ENCODE data around the gene CCDC201.

CCDC201 gene

GRCh38 chr7:45898222-45898621 is 25.3 kb upstream of the CCDC201 start:
- Histone ChIP-seq H3K27me3 (ENCODE audit: control insufficient read depth, low read length) (peaks cover 24% of the 10 kb centered on the region; the same call in 1 of the 2 replicates), H3K79me2 (ENCODE audit: control insufficient read depth, low read length) (no peaks in the 10 kb centered on the region)

GRCh38 chr7:45897042-45897690 is 24.3 kb upstream of the CCDC201 start:
- Histone ChIP-seq H3K4me2 (ENCODE audit: low read length) (no peak overlapping the region), H3K4me3 (ENCODE audit: low read length) (no peak overlapping the region), H3K9me3 (ENCODE audit: control insufficient read depth, insufficient read depth, low read length) (no peaks in the 10 kb centered on the region), H3K27me3 (ENCODE audit: control insufficient read depth, low read length) (peaks cover 30% of the 10 kb centered on the region; the same call in 1 of the 2 replicates), H3K79me2 (ENCODE audit: control insufficient read depth, low read length) (no peaks in the 10 kb centered on the region), H3K27ac (ENCODE audit: low read depth, low read length) (no peak overlapping the region), H4K20me1 (ENCODE audit: control insufficient read depth, insufficient read depth, low read depth, low read length) (no peaks in the 10 kb centered on the region), H3F3A (ENCODE audit: control insufficient read depth, insufficient read depth) (no peaks in the 10 kb centered on the region), H3K36me3 (ENCODE audit: control insufficient read depth, low read length) (no peaks in the 10 kb centered on the region), H3K4me1 (ENCODE audit: control insufficient read depth, low read length) (no peaks in the 10 kb centered on the region), H3K9me2 (replicated peaks; ENCODE audit: control insufficient read depth, low read length) (no peaks in the 10 kb centered on the region)
- no peak for TF ChIP-seq EZH2phosphoT487 (IDR thresholded peaks at IDR 0.05; ENCODE audit: borderline replicate concordance, low read length)
- no peak for TF ChIP-seq CTCF (IDR thresholded peaks at IDR 0.05; ENCODE audit: low read depth, low read length, poor library complexity, severe bottlenecking)

More at GRCh38 chr7:45898222-45898621, 25.3 kb upstream of the CCDC201 start:
- Histone ChIP-seq H3K9me3 (ENCODE audit: control insufficient read depth, insufficient read depth, low read length) (no peaks in the 10 kb centered on the region), H3K9me2 (replicated peaks; ENCODE audit: control insufficient read depth, low read length) (no peaks in the 10 kb centered on the region), H4K20me1 (ENCODE audit: control insufficient read depth, insufficient read depth, low read depth, low read length) (no peaks in the 10 kb centered on the region), H3K4me3 (ENCODE audit: low read length) (no peak overlapping the region), H3F3A (ENCODE audit: control insufficient read depth, insufficient read depth) (no peaks in the 10 kb centered on the region), H3K36me3 (ENCODE audit: control insufficient read depth, low read length) (no peaks in the 10 kb centered on the region), H3K27ac (ENCODE audit: low read depth, low read length) (no peak overlapping the region), H3K4me2 (ENCODE audit: low read length) (no peak overlapping the region), H3K4me1 (ENCODE audit: control insufficient read depth, low read length) (no peaks in the 10 kb centered on the region)
- no peak for TF ChIP-seq CTCF (IDR thresholded peaks at IDR 0.05; ENCODE audit: low read depth, low read length, poor library complexity, severe bottlenecking)
- no peak for TF ChIP-seq EZH2phosphoT487 (IDR thresholded peaks at IDR 0.05; ENCODE audit: borderline replicate concordance, low read length)

GRCh38 chr7:45894665-45895062 is 21.8 kb upstream of the CCDC201 start:
- TF ChIP-seq EZH2phosphoT487 (IDR thresholded peaks at IDR 0.05; ENCODE audit: borderline replicate concordance, low read length): no peak
- no peak for TF ChIP-seq CTCF (IDR thresholded peaks at IDR 0.05; ENCODE audit: low read depth, low read length, poor library complexity, severe bottlenecking)
- H3K36me3 ChIP-seq (ENCODE audit: control insufficient read depth, low read length): no peaks in the 10 kb centered on the region
- no peaks in the 10 kb centered on the region for H3K4me1 ChIP-seq (ENCODE audit: control insufficient read depth, low read length)

More at GRCh38 chr7:45894665-45895062, 21.8 kb upstream of the CCDC201 start:
- no peaks in the 10 kb centered on the region for H4K20me1 ChIP-seq (ENCODE audit: control insufficient read depth, insufficient read depth, low read depth, low read length)
- no peaks in the 10 kb centered on the region for H3K79me2 ChIP-seq (ENCODE audit: control insufficient read depth, low read length)
- no peak overlapping the region for H3K27ac ChIP-seq (ENCODE audit: low read depth, low read length)
- H3K9me2 ChIP-seq (replicated peaks; ENCODE audit: control insufficient read depth, low read length): no peaks in the 10 kb centered on the region
- no peak overlapping the region for H3K4me3 ChIP-seq (ENCODE audit: low read length)
- no peaks in the 10 kb centered on the region for H3K9me3 ChIP-seq (ENCODE audit: control insufficient read depth, insufficient read depth, low read length)
- peaks cover 33% of the 10 kb centered on the region for H3K27me3 ChIP-seq (ENCODE audit: control insufficient read depth, low read length)
- no peaks in the 10 kb centered on the region for H3F3A ChIP-seq (ENCODE audit: control insufficient read depth, insufficient read depth)
- H3K4me2 ChIP-seq (ENCODE audit: low read length): no peak overlapping the region

Measured in DOHH2 (cell line).